HUES64 (cell line): ENCODE results near the gene GMDS.

Source experiments
- H3K27ac ChIP-seq: 2 replicates; pipeline ENCODE4 v1.7.0; 2013; ENCODE audit warnings: low read depth, low read length, inconsistent platforms
- H3K27me3 ChIP-seq: 2 replicates; pipeline ENCODE4 v1.6.1; 2013; ENCODE audit warnings: mild to moderate bottlenecking, low read length; ENCODE audit not compliant: insufficient read depth
- H3K36me3 ChIP-seq: 2 replicates; pipeline ENCODE4 v1.6.1; 2013; ENCODE audit warnings: mild to moderate bottlenecking, low read length; ENCODE audit not compliant: insufficient read depth
- H3K4me1 ChIP-seq: 2 replicates; pipeline ENCODE4 v1.6.1; 2013; ENCODE audit warnings: mild to moderate bottlenecking, low read length, moderate library complexity; ENCODE audit not compliant: insufficient read depth
- H3K4me3 ChIP-seq: 2 replicates; pipeline ENCODE4 v1.5.1; 2013; ENCODE audit warnings: mild to moderate bottlenecking, low read length, moderate library complexity
- H3K9ac ChIP-seq: 2 replicates; pipeline ENCODE4 v1.6.1; 2013; ENCODE audit warnings: mild to moderate bottlenecking, low read depth, low read length
- H3K9me3 ChIP-seq: 2 replicates; pipeline ENCODE4 v1.6.1; 2013; ENCODE audit warnings: low read depth, low read length; ENCODE audit not compliant: insufficient read depth
- WGBS: fragments of 150-250, 120-280 bp; methylation state at CpG from one replicate; pipeline ENCODE4 v1.1.7; 2013; ENCODE audit warnings: missing lambda C conversion rate; 5-methylcytosine and 5-hydroxymethylcytosine counted together

GMDS gene

GRCh38 chr6:2259574-2259973 lies 14.2 kb upstream of the GMDS start:
- Histone ChIP-seq H3K27ac (no peak overlapping the region), H3K9me3 (peaks cover 1% of the 10 kb centered on the region; the same call in 1 of the 2 replicates), H3K9ac (no peak overlapping the region), H3K4me3 (no peak overlapping the region), H3K27me3 (no peaks in the 10 kb centered on the region), H3K4me1 (no peaks in the 10 kb centered on the region), H3K36me3 (0 out of 2 replicates have a peak, but pooled peaks cover 3% of the 10 kb centered on the region)
- 98% methylated on average over 4 of the region's 5 CpGs for WGBS

- 92% methylated on average over 1 of the region's 4 CpGs for WGBS
- Histone ChIP-seq H3K4me1 (no peaks in the 10 kb centered on the region), H3K27ac (no peak overlapping the region), H3K27me3 (no peaks in the 10 kb centered on the region), H3K4me3 (no peak overlapping the region), H3K9me3 (peaks cover 4% of the 10 kb centered on the region; the same call in 1 of the 2 replicates), H3K9ac (no peak overlapping the region), H3K36me3 (0 out of 2 replicates have a peak, but pooled peaks cover 3% of the 10 kb centered on the region)
Measured at GRCh38 chr6:2259002-2259494, 13.6 kb upstream of the GMDS start.

- Histone ChIP-seq H3K4me1 (no peaks in the 10 kb centered on the region), H3K36me3 (0 out of 2 replicates have a peak, but pooled peaks cover 3% of the 10 kb centered on the region), H3K9me3 (peaks cover 4% of the 10 kb centered on the region; the same call in 1 of the 2 replicates), H3K27ac (no peak overlapping the region), H3K9ac (no peak overlapping the region), H3K27me3 (no peaks in the 10 kb centered on the region), H3K4me3 (no peak overlapping the region)
- WGBS: 93% methylated on average over 3 of the region's 3 CpGs
Measured at GRCh38 chr6:2258112-2258511, 12.7 kb upstream of the GMDS start.

GRCh38 chr6:2257363-2257762 lies 12.0 kb upstream of the GMDS start:
- Histone ChIP-seq H3K9ac (no peak overlapping the region), H3K27me3 (no peaks in the 10 kb centered on the region), H3K4me1 (no peaks in the 10 kb centered on the region), H3K4me3 (no peak overlapping the region), H3K9me3 (peaks cover 4% of the 10 kb centered on the region; the same call in 1 of the 2 replicates), H3K36me3 (peaks cover 5% of the 10 kb centered on the region; the same call in 1 of the 2 replicates), H3K27ac (no peak overlapping the region)

- H3K4me3 ChIP-seq: no peak overlapping the region
- H3K27ac ChIP-seq: no peak overlapping the region
- no peaks in the 10 kb centered on the region for H3K27me3 ChIP-seq
- no peak overlapping the region for H3K9ac ChIP-seq
- no peaks in the 10 kb centered on the region for H3K4me1 ChIP-seq
- H3K9me3 ChIP-seq: peaks cover 4% of the 10 kb centered on the region; the same call in 1 of the 2 replicates
- peaks cover 5% of the 10 kb centered on the region; the same call in 1 of the 2 replicates for H3K36me3 ChIP-seq
- WGBS: 91% methylated on average over 3 of the region's 3 CpGs
Measured at GRCh38 chr6:2254747-2255146, 9.3 kb upstream of the GMDS start.

- no peaks in the 10 kb centered on the region for H3K9me3 ChIP-seq
- H3K4me1 ChIP-seq: no peaks in the 10 kb centered on the region
- 96% methylated on average over 7 of the region's 7 CpGs for WGBS
- H3K27me3 ChIP-seq: peaks cover 7% of the 10 kb centered on the region
- no peak overlapping the region for H3K9ac ChIP-seq
- H3K4me3 ChIP-seq: no peak overlapping the region
- no peak overlapping the region for H3K27ac ChIP-seq
- peaks cover 2% of the 10 kb centered on the region; the same call in 1 of the 2 replicates for H3K36me3 ChIP-seq
Measured at GRCh38 chr6:2249126-2249525, 3.7 kb upstream of the GMDS start.

GRCh38 chr6:2247664-2248063 lies 2.3 kb upstream of the GMDS start:
- WGBS: 95% methylated on average over 5 of the region's 5 CpGs
- H3K4me1 ChIP-seq: peaks cover 3% of the 10 kb centered on the region; the same call in 1 of the 2 replicates
- H3K9ac ChIP-seq: no peak overlapping the region
- H3K36me3 ChIP-seq: no peaks in the 10 kb centered on the region
- H3K4me3 ChIP-seq: no peak overlapping the region
- H3K9me3 ChIP-seq: no peaks in the 10 kb centered on the region
- no peak overlapping the region for H3K27ac ChIP-seq
- H3K27me3 ChIP-seq: peaks cover 9% of the 10 kb centered on the region

GRCh38 chr6:2245877-2246863 lies 765 bp upstream of the GMDS start:
- WGBS: 17% methylated on average over 31 of the region's 31 CpGs
- Histone ChIP-seq H3K27me3 (peaks cover 9% of the 10 kb centered on the region), H3K27ac (peak overlapping the region; percentile 60), H3K9ac (peak overlapping the region; percentile 77), H3K4me3 (peak overlapping the region; percentile 86), H3K36me3 (no peaks in the 10 kb centered on the region), H3K9me3 (no peaks in the 10 kb centered on the region), H3K4me1 (peaks cover 17% of the 10 kb centered on the region)

GRCh38 chr6:2244261-2245102 lies 923 bp downstream of the GMDS start:
- Histone ChIP-seq H3K27ac (no peak overlapping the region), H3K27me3 (peaks cover 9% of the 10 kb centered on the region), H3K9me3 (no peaks in the 10 kb centered on the region), H3K4me3 (peak overlapping the region; percentile 86), H3K9ac (peak overlapping the region; percentile 51), H3K4me1 (peaks cover 24% of the 10 kb centered on the region), H3K36me3 (no peaks in the 10 kb centered on the region)
- WGBS: 30% methylated on average over 32 of the region's 32 CpGs

GRCh38 chr6:2242311-2242710 lies 3.1 kb downstream of the GMDS start:
- Histone ChIP-seq H3K36me3 (no peaks in the 10 kb centered on the region), H3K9ac (no peak overlapping the region), H3K4me1 (peaks cover 24% of the 10 kb centered on the region), H3K4me3 (no peak overlapping the region), H3K27ac (peak overlapping the region; percentile 34; the same call in 1 of the 2 replicates), H3K9me3 (no peaks in the 10 kb centered on the region), H3K27me3 (peaks cover 9% of the 10 kb centered on the region)
- 91% methylated on average over 4 of the region's 4 CpGs for WGBS
